OCI-LY3 (cell line): ENCODE measurements around the gene SERPINB8.

Experiments
- EZH2phosphoT487 ChIP-seq: fragments of 200-600 bp; shearing (Covaris generic); IDR thresholded peaks from 2 replicates; pipeline ENCODE4 v1.6.1; 2018; ENCODE audit warnings: antibody characterized with exemption, mixed run types, low read depth
- TF ChIP-seq, protein P1 (sequence below): fragments of 200-600, 300-600 bp; sonication (generic); IDR thresholded peaks from 2 replicates; pipeline ENCODE4 v1.5.1; 2014; ENCODE audit warnings: antibody characterized with exemption, low read length, low read depth

- TF ChIP-seq, protein P1, sequence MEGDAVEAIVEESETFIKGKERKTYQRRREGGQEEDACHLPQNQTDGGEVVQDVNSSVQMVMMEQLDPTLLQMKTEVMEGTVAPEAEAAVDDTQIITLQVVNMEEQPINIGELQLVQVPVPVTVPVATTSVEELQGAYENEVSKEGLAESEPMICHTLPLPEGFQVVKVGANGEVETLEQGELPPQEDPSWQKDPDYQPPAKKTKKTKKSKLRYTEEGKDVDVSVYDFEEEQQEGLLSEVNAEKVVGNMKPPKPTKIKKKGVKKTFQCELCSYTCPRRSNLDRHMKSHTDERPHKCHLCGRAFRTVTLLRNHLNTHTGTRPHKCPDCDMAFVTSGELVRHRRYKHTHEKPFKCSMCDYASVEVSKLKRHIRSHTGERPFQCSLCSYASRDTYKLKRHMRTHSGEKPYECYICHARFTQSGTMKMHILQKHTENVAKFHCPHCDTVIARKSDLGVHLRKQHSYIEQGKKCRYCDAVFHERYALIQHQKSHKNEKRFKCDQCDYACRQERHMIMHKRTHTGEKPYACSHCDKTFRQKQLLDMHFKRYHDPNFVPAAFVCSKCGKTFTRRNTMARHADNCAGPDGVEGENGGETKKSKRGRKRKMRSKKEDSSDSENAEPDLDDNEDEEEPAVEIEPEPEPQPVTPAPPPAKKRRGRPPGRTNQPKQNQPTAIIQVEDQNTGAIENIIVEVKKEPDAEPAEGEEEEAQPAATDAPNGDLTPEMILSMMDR: no peak
- TF ChIP-seq EZH2phosphoT487: no peak
Observed at GRCh38 chr18:63987743-63988142, 17.9 kb downstream of the SERPINB8 start.
